ENCODE measurements around the gene PRRG3. TPM values are rescaled to one million over a fixed set of nuclear protein-coding genes. Genes with fewer than 3 reads are reported as not detected.

The PRRG3 gene
- total and polyA plus RNA-seq, 2 of the 4 experiments (the other 2 are of a cell fraction), result not detected

DNA sequence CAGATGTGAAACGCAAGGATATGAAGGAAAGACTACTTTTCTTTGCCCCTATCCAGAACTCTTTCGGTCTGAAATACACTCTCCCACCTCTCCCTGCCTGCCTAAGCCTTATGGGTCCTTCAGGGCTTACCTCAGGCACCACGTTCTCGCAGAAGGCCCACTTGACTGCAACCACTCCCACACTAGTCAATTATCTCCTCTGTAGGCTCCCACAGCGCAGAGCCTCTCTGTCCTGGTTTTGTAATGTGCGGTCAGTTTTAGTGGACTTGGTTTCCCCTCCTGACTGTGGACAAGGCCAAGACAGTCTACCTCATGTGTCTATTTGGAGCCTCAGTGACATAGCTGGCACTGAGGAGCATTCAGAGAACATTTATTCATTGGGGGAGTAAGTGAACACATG lies 50.4 kb downstream of the PRRG3 start:
- ChIA-PET POLR2A (ENCODE audit: unreplicated experiment) (no interaction called here), CTCF (no interaction called here)
- H3K14ac ChIP-seq (replicated peaks; ENCODE audit: low read depth, low read length), result no peak overlapping the region
- intact Hi-C loops (cut with micrococcal nuclease) (no loop called here), dilution Hi-C loops (cut with HindIII; ENCODE audit: low sequenced_read_pairs, unreplicated experiment) (no loop called here), in situ Hi-C loops (cut with MboI; ENCODE audit: low sequenced_read_pairs) (no loop called here)
- H3K27ac ChIP-seq (ENCODE audit: insufficient read depth, low read length), result no peak overlapping the region
- H4K20me1 ChIP-seq (ENCODE audit: insufficient read depth, low read length), result no peaks in the 10 kb centered on the region
- H3K79me1 ChIP-seq (ENCODE audit: low read depth in 1 of 2, low read length in 2 of 2), result no peaks in the 10 kb centered on the region
- H2BK120ac ChIP-seq (ENCODE audit: low read depth, low read length), result no peak overlapping the region
- no peaks in the 10 kb centered on the region for H3K4me1 ChIP-seq (ENCODE audit: control insufficient read depth, insufficient read depth, low read length)
- no peak overlapping the region for H3K4ac ChIP-seq (ENCODE audit: low read depth, low read length)
- no peak overlapping the region for H2AK5ac ChIP-seq (ENCODE audit: low read depth, low read length)
- H3K27me3 ChIP-seq (ENCODE audit: control insufficient read depth, insufficient read depth, low read length), result no peaks in the 10 kb centered on the region
- no peak overlapping the region for H3K4me3 ChIP-seq (ENCODE audit: insufficient read depth, low read depth, low read length)
- BruUV-seq (replicated peaks), result no TSS peak
- H3K9ac ChIP-seq (ENCODE audit: low read depth, low read length), result no peak overlapping the region
- no peak overlapping the region for H4K8ac ChIP-seq (ENCODE audit: low read depth in 2 of 2, low read length in 2 of 2)
- ATAC-seq (ENCODE audit: low read depth) (no peak), DNase-seq (no peak)
- H3K9me1 ChIP-seq (ENCODE audit: insufficient read depth, low read length), result no peaks in the 10 kb centered on the region
- no peak overlapping the region for H2AK9ac ChIP-seq (replicated peaks; ENCODE audit: low read depth, low read length, poor library complexity)
- no peak overlapping the region for H2BK20ac ChIP-seq (ENCODE audit: low read depth, low read length)
- no CpG with 5 or more reads among the region's 6 CpGs for WGBS, 2 experiments (ENCODE audit: extremely low coverage in 2 of 2, insufficient read length in 1 of 2)
- H2BK5ac ChIP-seq (ENCODE audit: low read depth, low read length, poor library complexity, severe bottlenecking), result no peak overlapping the region
- no peak overlapping the region for H4K91ac ChIP-seq (ENCODE audit: insufficient read depth, low read depth, low read length)
- H3K9me3 ChIP-seq (ENCODE audit: control insufficient read depth, insufficient read depth, low read length), result peaks cover 11% of the 10 kb centered on the region; the same call in 1 of the 2 replicates
- H3K36me3 ChIP-seq (ENCODE audit: control insufficient read depth, insufficient read depth, low read length), result no peaks in the 10 kb centered on the region
- TF ChIP-seq BHLHE40 (IDR thresholded peaks at IDR 0.05; ENCODE audit: low read depth, low read length) (no peak), CEBPB (IDR thresholded peaks at IDR 0.05; ENCODE audit: low read depth, low read length) (no peak), SMC3 (IDR thresholded peaks at IDR 0.05; ENCODE audit: low read depth, low read length) (no peak)
- H3K23ac ChIP-seq (ENCODE audit: low read depth, low read length), result no peak overlapping the region
- H2BK15ac ChIP-seq (ENCODE audit: low read depth, low read length), result no peak overlapping the region
- no peak overlapping the region for H3K56ac ChIP-seq (ENCODE audit: extremely low read depth, insufficient read depth, low read length)
- H3K18ac ChIP-seq (ENCODE audit: low read depth, low read length), result no peak overlapping the region
- no peak overlapping the region for H4K5ac ChIP-seq (ENCODE audit: low read depth, low read length)
- no peak overlapping the region for H2AFZ ChIP-seq (replicated peaks; ENCODE audit: low read length, poor library complexity)
- H3K4me2 ChIP-seq (ENCODE audit: low read depth, low read length), result no peak overlapping the region
